BJ (cell line): ENCODE data around the gene P2RY12. TPM values are rescaled to one million over a fixed set of nuclear protein-coding genes. Genes with fewer than 3 reads are reported as not detected.

Source experiments
- CTCF ChIA-PET: fragments of 350-600 bp; formaldehyde crosslinking; extraction: SDS; loops from one replicate; lab custom pipeline; 2021; ENCODE audit warnings: antibody characterized with exemption, inconsistent platforms; lab: Yijun Ruan, JAX
- POLR2A ChIA-PET: fragments of 300-600 bp; sonication (Branson Sonifier 250); formaldehyde crosslinking; extraction: SDS; loops from one replicate; lab custom pipeline; 2021; ENCODE audit warnings: antibody characterized with exemption; lab: Charles Lee
- DNase-seq: peaks from one replicate; pipeline ENCODE4 v3.0.0-alpha.2; 2011; ENCODE audit warnings: low read depth
- H3K27me3 ChIP-seq: 2 replicates; pipeline ENCODE4 v1.6.0; 2011; ENCODE audit warnings: low read length; ENCODE audit not compliant: control insufficient read depth, insufficient read depth
- H3K36me3 ChIP-seq: 2 replicates; pipeline ENCODE4 v1.5.1; 2011; ENCODE audit warnings: low read length; ENCODE audit not compliant: control insufficient read depth, insufficient read depth
- H3K4me3 ChIP-seq: 2 replicates; pipeline ENCODE4 v1.5.1; 2011; ENCODE audit warnings: low read depth, mild to moderate bottlenecking, control low read depth, low read length
- polyA plus RNA-seq: library from polyadenylated mRNA; depleted of rRNA; stranded (reverse); fragments of >200 nt; gene quantifications from 2 replicates; pipeline ENCODE4 v1.2.3, GENCODE V29; 2011
- TF ChIP-seq, protein P1 (sequence below): IDR thresholded peaks from 2 replicates; pipeline ENCODE4 v1.5.1; 2011; ENCODE audit warnings: low read depth, mild to moderate bottlenecking, control low read depth, inconsistent platforms, low read length, moderate library complexity; ENCODE audit not compliant: insufficient read depth

Gene P2RY12
- polyA plus RNA-seq, 1 experiment, result not detected

- Histone ChIP-seq H3K36me3 (no peaks in the 10 kb centered on the region), H3K27me3 (no peaks in the 10 kb centered on the region), H3K4me3 (no peak overlapping the region)
- CTCF ChIA-PET, result interaction anchor here (1.1 kb wide), 1 partner anchor 8 kb away, joined by 3 read pairs; no protein-coding TSS in a partner anchor
- TF ChIP-seq, protein P1, sequence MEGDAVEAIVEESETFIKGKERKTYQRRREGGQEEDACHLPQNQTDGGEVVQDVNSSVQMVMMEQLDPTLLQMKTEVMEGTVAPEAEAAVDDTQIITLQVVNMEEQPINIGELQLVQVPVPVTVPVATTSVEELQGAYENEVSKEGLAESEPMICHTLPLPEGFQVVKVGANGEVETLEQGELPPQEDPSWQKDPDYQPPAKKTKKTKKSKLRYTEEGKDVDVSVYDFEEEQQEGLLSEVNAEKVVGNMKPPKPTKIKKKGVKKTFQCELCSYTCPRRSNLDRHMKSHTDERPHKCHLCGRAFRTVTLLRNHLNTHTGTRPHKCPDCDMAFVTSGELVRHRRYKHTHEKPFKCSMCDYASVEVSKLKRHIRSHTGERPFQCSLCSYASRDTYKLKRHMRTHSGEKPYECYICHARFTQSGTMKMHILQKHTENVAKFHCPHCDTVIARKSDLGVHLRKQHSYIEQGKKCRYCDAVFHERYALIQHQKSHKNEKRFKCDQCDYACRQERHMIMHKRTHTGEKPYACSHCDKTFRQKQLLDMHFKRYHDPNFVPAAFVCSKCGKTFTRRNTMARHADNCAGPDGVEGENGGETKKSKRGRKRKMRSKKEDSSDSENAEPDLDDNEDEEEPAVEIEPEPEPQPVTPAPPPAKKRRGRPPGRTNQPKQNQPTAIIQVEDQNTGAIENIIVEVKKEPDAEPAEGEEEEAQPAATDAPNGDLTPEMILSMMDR, result no peak
- no peak for DNase-seq
- POLR2A ChIA-PET, result no interaction called here
Observed at GRCh38 chr3:151387842-151388241, 3.3 kb upstream of the P2RY12 start.

DNA sequence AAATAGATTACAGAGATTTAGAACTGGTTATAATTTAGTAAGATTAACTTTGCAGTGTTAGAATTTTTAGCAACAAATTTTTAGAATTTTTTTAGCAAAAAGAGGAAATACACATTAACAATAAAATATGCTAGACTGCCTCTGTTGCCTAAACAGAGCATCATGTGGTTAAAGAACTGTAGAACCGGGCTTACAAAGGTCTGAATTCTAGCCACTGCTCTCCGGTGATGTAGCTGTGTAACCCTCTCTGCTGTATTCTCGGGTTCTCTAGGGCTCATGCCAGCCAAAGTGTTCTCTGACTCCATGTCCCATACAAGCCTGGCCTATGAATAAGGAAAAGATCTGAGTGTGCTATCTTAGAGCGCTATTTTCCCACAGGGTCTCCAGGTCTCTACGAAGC, 2.9 kb upstream of the P2RY12 start:
- H3K36me3 ChIP-seq, result no peaks in the 10 kb centered on the region
- ChIA-PET POLR2A (no interaction called here), CTCF (interaction anchor here (1.1 kb wide), 1 partner anchor 8 kb away, joined by 3 read pairs; no protein-coding TSS in a partner anchor)
- DNase-seq, result no peak
- H3K27me3 ChIP-seq, result no peaks in the 10 kb centered on the region
- TF ChIP-seq, protein P1, result no peak
- no peak overlapping the region for H3K4me3 ChIP-seq

DNA sequence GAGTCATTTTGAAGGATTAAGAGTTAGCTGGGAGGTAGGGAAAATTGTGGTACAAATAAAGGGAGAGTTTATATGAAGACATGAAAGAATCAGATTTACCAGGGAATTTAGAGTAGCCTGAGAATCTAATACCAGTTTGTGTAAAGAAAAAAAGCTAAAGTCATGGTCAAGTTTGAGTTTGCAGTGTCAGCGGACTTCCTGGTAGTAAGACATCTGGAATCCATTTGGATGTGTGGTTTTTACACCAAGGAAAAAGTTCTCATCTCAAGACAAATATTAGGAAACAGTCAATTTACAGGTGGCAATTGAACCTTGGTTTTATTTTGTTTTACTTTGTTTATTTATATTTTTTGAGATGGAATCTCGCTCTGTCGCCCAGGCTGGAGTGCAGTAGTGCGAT, 1.5 kb upstream of the P2RY12 start:
- H3K27me3 ChIP-seq, result no peaks in the 10 kb centered on the region
- H3K36me3 ChIP-seq, result no peaks in the 10 kb centered on the region
- TF ChIP-seq, protein P1, result no peak
- no peak overlapping the region for H3K4me3 ChIP-seq
- no peak for DNase-seq
- CTCF ChIA-PET, result interaction anchor here (1.1 to 1.2 kb wide), 2 partner anchors 14 to 15 kb away, joined by 3 read pairs; no protein-coding TSS in a partner anchor
- POLR2A ChIA-PET, result interaction anchor here (0.5 kb wide), 1 partner anchor 12 kb away, joined by 3 read pairs; no protein-coding TSS in a partner anchor

- TF ChIP-seq, protein P1, result no peak
- POLR2A ChIA-PET, result no interaction called here
- no peak overlapping the region for H3K4me3 ChIP-seq
- no peaks in the 10 kb centered on the region for H3K27me3 ChIP-seq
- CTCF ChIA-PET, result no interaction called here
- no peaks in the 10 kb centered on the region for H3K36me3 ChIP-seq
- DNase-seq, result no peak
Observed at GRCh38 chr3:151383956-151384355, 597 bp downstream of the P2RY12 start.

GRCh38 chr3:151383111-151383510, 1.4 kb downstream of the P2RY12 start:
- no peak for DNase-seq
- TF ChIP-seq, protein P1, result no peak
- Histone ChIP-seq H3K36me3 (no peaks in the 10 kb centered on the region), H3K4me3 (no peak overlapping the region), H3K27me3 (no peaks in the 10 kb centered on the region)
- ChIA-PET CTCF (no interaction called here), POLR2A (no interaction called here)
